SU-DHL-6 (cell line): ENCODE measurements around the gene ZC3H7B.

Experiments
- H2AFZ ChIP-seq: fragments of 200-600 bp; sonication (generic); 2 replicates; pipeline ENCODE4 v1.6.1; 2014; ENCODE audit warnings: low read depth, mild to moderate bottlenecking, moderate library complexity, mixed read lengths, antibody characterized with exemption, low read length; ENCODE audit not compliant: severe bottlenecking
- H3F3A ChIP-seq: fragments of 200-600 bp; shearing (Covaris generic); 2 replicates; pipeline ENCODE4 v1.6.0; 2016; ENCODE audit warnings: antibody characterized with exemption, mild to moderate bottlenecking; ENCODE audit not compliant: insufficient read depth
- H3K27ac ChIP-seq: fragments of 200-600 bp; sonication (generic); 2 replicates; pipeline ENCODE4 v1.5.1; 2016; ENCODE audit warnings: low read depth, mild to moderate bottlenecking, low read length, moderate library complexity, mixed read lengths
- H3K27me3 ChIP-seq: fragments of 200-600 bp; sonication (generic), shearing (Covaris generic); 2 replicates; pipeline ENCODE4 v1.6.0; 2014; ENCODE audit warnings: mild to moderate bottlenecking, low read length
- H3K36me3 ChIP-seq: fragments of 200-600 bp; sonication (generic); 2 replicates; pipeline ENCODE4 v1.6.1; 2014; ENCODE audit warnings: mild to moderate bottlenecking, low read length, mixed read lengths
- H3K4me2 ChIP-seq: fragments of 300-600, 200-600 bp; shearing (Covaris generic), sonication (generic); 2 replicates; pipeline ENCODE4 v1.6.0; 2014; ENCODE audit warnings: low read length, low read depth, mild to moderate bottlenecking; ENCODE audit not compliant: poor library complexity, severe bottlenecking
- H3K4me3 ChIP-seq: fragments of 200-600 bp; sonication (generic); 2 replicates; pipeline ENCODE4 v1.5.1; 2014; ENCODE audit warnings: antibody characterized with exemption, low read length, mild to moderate bottlenecking, mixed read lengths; ENCODE audit not compliant: insufficient read depth, poor library complexity, severe bottlenecking
- H3K79me2 ChIP-seq: fragments of 200-600 bp; sonication (generic); 2 replicates; pipeline ENCODE4 v1.6.1; 2014; ENCODE audit warnings: mild to moderate bottlenecking, low read length, moderate library complexity; ENCODE audit not compliant: insufficient read depth
- H3K9ac ChIP-seq: fragments of 200-600 bp; sonication (generic); 2 replicates; pipeline ENCODE4 v1.7.0; 2014; ENCODE audit warnings: mild to moderate bottlenecking, low read length
- H3K9me2 ChIP-seq: fragments of 200-600 bp; sonication (generic); replicated peaks from 2 replicates; pipeline ENCODE4 v1.6.1; 2014; ENCODE audit warnings: low read length; ENCODE audit not compliant: insufficient read depth
- H3K9me3 ChIP-seq: fragments of 200-600 bp; sonication (generic); 2 replicates; pipeline ENCODE4 v1.6.1; 2014; ENCODE audit warnings: low read length, mixed read lengths; ENCODE audit not compliant: insufficient read depth
- H4K20me1 ChIP-seq: fragments of 200-600 bp; sonication (generic); 2 replicates; pipeline ENCODE4 v1.6.1; 2014; ENCODE audit warnings: low read depth, mild to moderate bottlenecking, antibody characterized with exemption, low read length, moderate library complexity, mixed read lengths
- EZH2phosphoT487 ChIP-seq: fragments of 200-600 bp; sonication (generic), shearing (Covaris generic); conservative IDR thresholded peaks from 2 replicates; pipeline ENCODE4 v1.6.1; 2018; ENCODE audit warnings: mild to moderate bottlenecking, antibody characterized with exemption, low read length, moderate library complexity, mixed read lengths
- TF ChIP-seq, protein P1 (sequence below): fragments of 200-600 bp; sonication (generic); IDR thresholded peaks from one replicate; pipeline ENCODE4 v1.5.1; 2017; ENCODE audit warnings: antibody characterized with exemption, mild to moderate bottlenecking, low read length, moderate library complexity; ENCODE audit not compliant: insufficient read depth, poor library complexity, severe bottlenecking

The ZC3H7B gene

DNA sequence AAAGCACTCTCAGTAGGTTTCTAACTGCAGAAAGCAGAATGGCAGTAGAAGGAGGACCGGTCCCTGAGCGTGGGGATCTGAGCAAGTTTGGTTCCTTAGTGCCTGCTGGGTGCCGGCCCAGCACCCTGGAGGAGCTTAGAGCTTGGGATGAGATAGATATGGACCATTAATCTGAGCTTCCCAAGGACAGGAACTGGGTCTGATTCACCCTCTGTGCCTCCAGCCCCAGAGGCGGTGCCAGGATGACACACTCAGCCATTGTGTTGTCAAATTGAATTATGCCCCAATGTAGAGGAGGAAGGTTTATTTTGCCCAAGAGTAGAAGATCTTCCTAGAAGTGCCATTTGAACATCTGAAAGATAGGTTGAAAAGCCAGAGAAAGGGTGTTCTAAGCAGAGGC, 4.3 kb downstream of the ZC3H7B start:
- H3K36me3 ChIP-seq: no peaks in the 10 kb centered on the region
- H3K9me3 ChIP-seq: no peaks in the 10 kb centered on the region
- H4K20me1 ChIP-seq: no peaks in the 10 kb centered on the region
- no peak overlapping the region for H3K27ac ChIP-seq
- peaks cover 10% of the 10 kb centered on the region for H3F3A ChIP-seq
- H3K79me2 ChIP-seq: peaks cover 46% of the 10 kb centered on the region
- H3K27me3 ChIP-seq: no peaks in the 10 kb centered on the region
- H3K4me2 ChIP-seq: no peak overlapping the region
- H3K4me3 ChIP-seq: no peak overlapping the region
- H3K9me2 ChIP-seq: no peaks in the 10 kb centered on the region
- H2AFZ ChIP-seq: no peak overlapping the region
- H3K9ac ChIP-seq: no peak overlapping the region
- TF ChIP-seq, protein P1, sequence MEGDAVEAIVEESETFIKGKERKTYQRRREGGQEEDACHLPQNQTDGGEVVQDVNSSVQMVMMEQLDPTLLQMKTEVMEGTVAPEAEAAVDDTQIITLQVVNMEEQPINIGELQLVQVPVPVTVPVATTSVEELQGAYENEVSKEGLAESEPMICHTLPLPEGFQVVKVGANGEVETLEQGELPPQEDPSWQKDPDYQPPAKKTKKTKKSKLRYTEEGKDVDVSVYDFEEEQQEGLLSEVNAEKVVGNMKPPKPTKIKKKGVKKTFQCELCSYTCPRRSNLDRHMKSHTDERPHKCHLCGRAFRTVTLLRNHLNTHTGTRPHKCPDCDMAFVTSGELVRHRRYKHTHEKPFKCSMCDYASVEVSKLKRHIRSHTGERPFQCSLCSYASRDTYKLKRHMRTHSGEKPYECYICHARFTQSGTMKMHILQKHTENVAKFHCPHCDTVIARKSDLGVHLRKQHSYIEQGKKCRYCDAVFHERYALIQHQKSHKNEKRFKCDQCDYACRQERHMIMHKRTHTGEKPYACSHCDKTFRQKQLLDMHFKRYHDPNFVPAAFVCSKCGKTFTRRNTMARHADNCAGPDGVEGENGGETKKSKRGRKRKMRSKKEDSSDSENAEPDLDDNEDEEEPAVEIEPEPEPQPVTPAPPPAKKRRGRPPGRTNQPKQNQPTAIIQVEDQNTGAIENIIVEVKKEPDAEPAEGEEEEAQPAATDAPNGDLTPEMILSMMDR: no peak
- no peak for TF ChIP-seq EZH2phosphoT487

DNA sequence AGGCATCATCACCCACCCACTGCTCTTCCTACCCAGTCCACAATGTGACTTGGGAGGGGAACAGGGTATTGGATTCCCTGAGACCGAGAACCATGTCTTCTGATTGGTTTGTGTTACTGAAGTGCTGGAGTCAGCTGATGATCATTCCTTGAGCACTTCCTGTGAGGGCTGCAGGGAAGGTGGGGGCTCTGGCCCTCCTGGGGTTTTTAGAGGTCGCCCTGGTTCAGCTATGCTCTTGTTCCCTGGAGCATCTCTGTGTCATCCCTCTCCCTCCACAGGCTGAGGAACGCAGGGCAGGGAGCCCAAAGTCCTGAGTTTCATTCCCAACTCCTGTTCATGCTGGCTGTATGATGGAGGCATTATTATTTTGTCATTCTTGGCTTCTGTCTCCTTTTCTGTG, 6.7 kb downstream of the ZC3H7B start:
- H3K9ac ChIP-seq: no peak overlapping the region
- H3K4me3 ChIP-seq: no peak overlapping the region
- TF ChIP-seq, protein P1: no peak
- TF ChIP-seq EZH2phosphoT487: no peak
- no peak overlapping the region for H3K27ac ChIP-seq
- H4K20me1 ChIP-seq: no peaks in the 10 kb centered on the region
- no peaks in the 10 kb centered on the region for H3K9me2 ChIP-seq
- H3F3A ChIP-seq: peaks cover 5% of the 10 kb centered on the region
- no peaks in the 10 kb centered on the region for H3K27me3 ChIP-seq
- no peak overlapping the region for H2AFZ ChIP-seq
- peaks cover 38% of the 10 kb centered on the region for H3K79me2 ChIP-seq
- no peaks in the 10 kb centered on the region for H3K36me3 ChIP-seq
- no peaks in the 10 kb centered on the region for H3K9me3 ChIP-seq
- no peak overlapping the region for H3K4me2 ChIP-seq

DNA sequence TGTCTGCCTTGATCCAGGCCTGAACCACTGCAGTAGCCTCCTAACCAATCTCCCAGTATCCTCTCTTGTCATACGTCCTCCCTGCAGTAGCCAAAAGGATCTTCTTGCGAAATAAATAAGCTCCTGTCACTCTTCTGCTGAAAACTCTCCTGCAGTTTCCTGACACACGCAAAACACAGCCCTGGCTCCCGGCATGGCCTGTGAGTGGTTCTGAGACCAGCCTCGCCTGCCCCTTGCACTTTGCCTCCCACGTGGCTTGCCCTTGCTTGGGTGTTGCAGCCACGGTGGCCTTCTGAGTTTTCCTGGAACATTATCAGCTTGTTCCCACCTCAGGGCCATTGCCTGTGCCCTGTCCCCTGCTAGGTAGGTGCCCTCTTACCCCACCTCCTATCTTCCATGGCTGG, 7.2 kb downstream of the ZC3H7B start:
- Histone ChIP-seq H3K9me2 (no peaks in the 10 kb centered on the region), H2AFZ (no peak overlapping the region), H3K9ac (no peak overlapping the region), H3K4me3 (no peak overlapping the region), H3F3A (peaks cover 4% of the 10 kb centered on the region; the same call in 1 of the 2 replicates), H3K9me3 (no peaks in the 10 kb centered on the region), H3K79me2 (peaks cover 33% of the 10 kb centered on the region), H3K27ac (no peak overlapping the region), H4K20me1 (no peaks in the 10 kb centered on the region), H3K27me3 (no peaks in the 10 kb centered on the region), H3K4me2 (no peak overlapping the region), H3K36me3 (no peaks in the 10 kb centered on the region)
- TF ChIP-seq, protein P1: no peak
- TF ChIP-seq EZH2phosphoT487: no peak
